Mesenchymal stem cell (in vitro differentiated cells and primary cell): Measurements from ENCODE around the gene ZC3H6.
A peak's percentile ranks its signal among the peaks of the same experiment; 100 is the strongest.

Experiments
- DNase-seq: peaks from one replicate; pipeline ENCODE4 v3.0.0-alpha.2; 2013
- H2AFZ ChIP-seq: one replicate; pipeline ENCODE4 v1.6.1; 2013; ENCODE audit warnings: low read depth, mild to moderate bottlenecking, control low read depth, inconsistent platforms, low read length, moderate library complexity
- H2AK5ac ChIP-seq: 2 replicates; pipeline ENCODE4 v1.6.1; 2013; ENCODE audit warnings: low read length, moderate library complexity, mild to moderate bottlenecking, inconsistent platforms; ENCODE audit not compliant: severe bottlenecking
- H2BK120ac ChIP-seq: one replicate; pipeline ENCODE4 v1.6.1; 2013; ENCODE audit warnings: low read depth, mild to moderate bottlenecking, inconsistent platforms, low read length, moderate library complexity
- H2BK12ac ChIP-seq, 2 experiments: one replicate each; pipeline ENCODE4 v1.6.1; 2013; ENCODE audit warnings: inconsistent platforms in 2 of 2, low read length in 2 of 2, mild to moderate bottlenecking in 2 of 2, moderate library complexity in 2 of 2, control low read depth in 1 of 2
- H2BK15ac ChIP-seq: one replicate; pipeline ENCODE4 v1.6.1; 2013; ENCODE audit warnings: mild to moderate bottlenecking, low read depth, inconsistent platforms; ENCODE audit not compliant: poor library complexity, severe bottlenecking
- H2BK5ac ChIP-seq: 2 replicates; pipeline ENCODE4 v1.6.1; 2013; ENCODE audit warnings: low read depth, mild to moderate bottlenecking, low read length, control low read depth, inconsistent platforms; ENCODE audit not compliant: poor library complexity, severe bottlenecking
- H3K14ac ChIP-seq, 2 experiments: one replicate each; pipeline ENCODE4 v1.6.1; 2013; ENCODE audit warnings: inconsistent platforms in 2 of 2, low read length in 2 of 2, control low read depth in 1 of 2, mild to moderate bottlenecking in 1 of 2, moderate library complexity in 1 of 2
- H3K18ac ChIP-seq, 2 experiments: one replicate each; pipeline ENCODE4 v1.6.1; 2013; ENCODE audit warnings: inconsistent platforms in 2 of 2, low read length in 2 of 2, control low read depth in 1 of 2, low read depth in 1 of 2, mild to moderate bottlenecking in 1 of 2
- H3K23ac ChIP-seq, 2 experiments: one replicate each; pipeline ENCODE4 v1.6.1; 2013; ENCODE audit warnings: inconsistent platforms in 2 of 2, low read length in 2 of 2, mild to moderate bottlenecking in 2 of 2, moderate library complexity in 2 of 2, control low read depth in 1 of 2
- H3K27ac ChIP-seq: 2 replicates; pipeline ENCODE4 v1.5.1; 2013; ENCODE audit warnings: mild to moderate bottlenecking, moderate library complexity, low read length, control low read depth, inconsistent platforms; ENCODE audit not compliant: poor library complexity, severe bottlenecking
- H3K27me3 ChIP-seq, 2 experiments: 2 replicates each; pipeline versions ENCODE4 v1.6.1 to v1.7.0; 2013; ENCODE audit warnings: low read length in 2 of 2, mild to moderate bottlenecking in 2 of 2, moderate library complexity in 2 of 2, control low read depth in 1 of 2, inconsistent platforms in 1 of 2; ENCODE audit not compliant: control insufficient read depth in 1 of 2, insufficient read depth in 1 of 2
- H3K36me3 ChIP-seq, 2 experiments: 2 replicates each; pipeline versions ENCODE4 v1.6.1 to v1.7.0; 2013; ENCODE audit warnings: low read length in 2 of 2, control low read depth in 1 of 2, inconsistent platforms in 1 of 2, low read depth in 1 of 2, mild to moderate bottlenecking in 1 of 2; ENCODE audit not compliant: insufficient read depth in 2 of 2, control insufficient read depth in 1 of 2
- H3K4ac ChIP-seq, 2 experiments: one replicate each; pipeline ENCODE4 v1.6.1; 2013; ENCODE audit warnings: inconsistent platforms in 2 of 2, low read length in 2 of 2, mild to moderate bottlenecking in 2 of 2, moderate library complexity in 2 of 2, control low read depth in 1 of 2, low read depth in 1 of 2
- H3K4me1 ChIP-seq: 2 replicates; pipeline ENCODE4 v1.6.1; 2013; ENCODE audit warnings: low read depth, low read length, control low read depth; ENCODE audit not compliant: control insufficient read depth, insufficient read depth
- H3K4me2 ChIP-seq: 2 replicates; pipeline ENCODE4 v1.6.1; 2013; ENCODE audit warnings: low read length, mild to moderate bottlenecking, inconsistent platforms; ENCODE audit not compliant: poor library complexity, severe bottlenecking
- H3K4me3 ChIP-seq, 2 experiments: 2 replicates each; pipeline versions ENCODE4 v1.5.1 to v1.7.0; 2013; ENCODE audit warnings: low read length in 2 of 2, mild to moderate bottlenecking in 2 of 2, control low read depth in 1 of 2, low read depth in 1 of 2; ENCODE audit not compliant: insufficient read depth in 1 of 2
- H3K79me1 ChIP-seq: replicated peaks from 2 replicates; pipeline ENCODE4 v1.6.1; 2013; ENCODE audit warnings: mild to moderate bottlenecking, control low read depth, low read length, inconsistent platforms; ENCODE audit not compliant: poor library complexity, severe bottlenecking
- H3K9ac ChIP-seq: 2 replicates; pipeline ENCODE4 v1.7.0; 2013; ENCODE audit warnings: mild to moderate bottlenecking, low read length, moderate library complexity
- H3K9me3 ChIP-seq: 2 replicates; pipeline ENCODE4 v1.7.0; 2013; ENCODE audit warnings: mild to moderate bottlenecking, low read length; ENCODE audit not compliant: control insufficient read depth
- H4K8ac ChIP-seq: one replicate; pipeline ENCODE4 v1.6.1; 2013; ENCODE audit warnings: inconsistent platforms, mild to moderate bottlenecking, low read length, moderate library complexity
- H4K91ac ChIP-seq: one replicate; pipeline ENCODE4 v1.6.1; 2013; ENCODE audit warnings: mild to moderate bottlenecking, low read length, inconsistent platforms
- WGBS: methylation state at CpG from one replicate; pipeline ENCODE4 v1.1.7; 2013; ENCODE audit warnings: mixed read lengths; 5-methylcytosine and 5-hydroxymethylcytosine counted together

Gene ZC3H6

GRCh38 chr2:112322919-112323318, 47.5 kb downstream of the ZC3H6 start:
- H3K9me3 ChIP-seq, result peaks cover 2% of the 10 kb centered on the region
- no peak overlapping the region for H3K14ac ChIP-seq
- no peaks in the 10 kb centered on the region for H3K4me1 ChIP-seq
- H2BK120ac ChIP-seq, result no peak overlapping the region
- no peak overlapping the region for H2BK15ac ChIP-seq
- H3K79me1 ChIP-seq, result no peaks in the 10 kb centered on the region
- no peak overlapping the region for H3K9ac ChIP-seq
- H3K4me2 ChIP-seq, result no peak overlapping the region
- H3K27ac ChIP-seq, result no peak overlapping the region
- no peak for DNase-seq
- no peak overlapping the region for H3K18ac ChIP-seq
- no peak overlapping the region for H4K91ac ChIP-seq
- H2BK12ac ChIP-seq, result no peak overlapping the region
- no peak overlapping the region for H4K8ac ChIP-seq
- no peak overlapping the region for H2BK5ac ChIP-seq
- peaks cover 11 to 41% of the 10 kb centered on the region in 2 experiments for H3K36me3 ChIP-seq
- no peak overlapping the region for H3K4ac ChIP-seq
- no peaks in the 10 kb centered on the region for H3K27me3 ChIP-seq
- H2AFZ ChIP-seq, result no peak overlapping the region
- no peak overlapping the region for H3K23ac ChIP-seq
- 100% methylated on average over 3 of the region's 3 CpGs for WGBS
- no peak overlapping the region for H2AK5ac ChIP-seq
- no peak overlapping the region for H3K4me3 ChIP-seq

GRCh38 chr2:112332123-112332696, 56.8 kb downstream of the ZC3H6 start:
- H3K79me1 ChIP-seq, result no peaks in the 10 kb centered on the region
- 85% methylated on average over 5 of the region's 5 CpGs for WGBS
- no peak overlapping the region for H3K4me2 ChIP-seq
- no peak overlapping the region for H3K9ac ChIP-seq
- no peak overlapping the region for H2BK5ac ChIP-seq
- no peaks in the 10 kb centered on the region for H3K27me3 ChIP-seq
- no peak overlapping the region for H3K23ac ChIP-seq
- no peak overlapping the region for H3K4me3 ChIP-seq
- H4K91ac ChIP-seq, result no peak overlapping the region
- no peak overlapping the region for H2BK120ac ChIP-seq
- no peak overlapping the region for H2AK5ac ChIP-seq
- H3K27ac ChIP-seq, result no peak overlapping the region
- no peak for DNase-seq
- H3K36me3 ChIP-seq, result peaks cover 10 to 32% of the 10 kb centered on the region in 2 experiments
- no peak overlapping the region for H2BK12ac ChIP-seq
- peak overlapping the region; percentile 52 for H4K8ac ChIP-seq
- no peak overlapping the region for H3K4ac ChIP-seq
- H2AFZ ChIP-seq, result no peak overlapping the region
- no peak overlapping the region for H3K14ac ChIP-seq
- H3K9me3 ChIP-seq, result peaks cover 2% of the 10 kb centered on the region
- H3K18ac ChIP-seq, result no peak overlapping the region
- H3K4me1 ChIP-seq, result no peaks in the 10 kb centered on the region
- H2BK15ac ChIP-seq, result no peak overlapping the region

GRCh38 chr2:112335600-112335999, 60.2 kb downstream of the ZC3H6 start:
- no peak overlapping the region for H3K4me3 ChIP-seq
- no peak overlapping the region for H2AK5ac ChIP-seq
- no peaks in the 10 kb centered on the region for H3K9me3 ChIP-seq
- no peak overlapping the region for H4K8ac ChIP-seq
- no peak overlapping the region for H3K4me2 ChIP-seq
- no peak overlapping the region for H3K23ac ChIP-seq
- no peak overlapping the region for H2BK5ac ChIP-seq
- H3K4me1 ChIP-seq, result no peaks in the 10 kb centered on the region
- no peak overlapping the region for H3K9ac ChIP-seq
- no peaks in the 10 kb centered on the region for H3K27me3 ChIP-seq
- H2AFZ ChIP-seq, result no peak overlapping the region
- no peak overlapping the region for H3K18ac ChIP-seq
- no CpG with 5 or more reads among the region's 1 CpG for WGBS
- no peak for DNase-seq
- no peak overlapping the region for H2BK12ac ChIP-seq
- no peaks in the 10 kb centered on the region for H3K79me1 ChIP-seq
- no peak overlapping the region for H3K4ac ChIP-seq
- H2BK120ac ChIP-seq, result no peak overlapping the region
- no peak overlapping the region for H4K91ac ChIP-seq
- no peak overlapping the region for H2BK15ac ChIP-seq
- H3K27ac ChIP-seq, result no peak overlapping the region
- no peak overlapping the region for H3K14ac ChIP-seq
- H3K36me3 ChIP-seq, result peaks cover 7 to 14% of the 10 kb centered on the region in 2 experiments

GRCh38 chr2:112339986-112340385, 64.6 kb downstream of the ZC3H6 start:
- Histone ChIP-seq H3K4ac (no peak overlapping the region), H2AK5ac (no peak overlapping the region), H2BK5ac (no peak overlapping the region), H3K27ac (no peak overlapping the region), H3K9ac (no peak overlapping the region), H3K27me3 (peaks cover 0 to 3% of the 10 kb centered on the region in 2 experiments), H4K91ac (no peak overlapping the region), H3K23ac (no peak overlapping the region), H3K4me1 (no peaks in the 10 kb centered on the region), H3K18ac (no peak overlapping the region), H3K4me3 (no peak overlapping the region), H3K9me3 (no peaks in the 10 kb centered on the region), H2BK120ac (no peak overlapping the region), H3K4me2 (no peak overlapping the region), H3K14ac (no peak overlapping the region), H2BK12ac (no peak overlapping the region), H4K8ac (no peak overlapping the region), H3K79me1 (no peaks in the 10 kb centered on the region), H3K36me3 (no peaks in the 10 kb centered on the region), H2AFZ (no peak overlapping the region), H2BK15ac (no peak overlapping the region)
- DNase-seq, result no peak
- WGBS, result no CpG with 5 or more reads among the region's 2 CpGs
